Measurements from ENCODE around the gene SLC66A2.

Gene SLC66A2

GRCh38 chr18:79935499-79935898, 16.0 kb downstream of the SLC66A2 start:
- DNase-seq, result no peak

DNA sequence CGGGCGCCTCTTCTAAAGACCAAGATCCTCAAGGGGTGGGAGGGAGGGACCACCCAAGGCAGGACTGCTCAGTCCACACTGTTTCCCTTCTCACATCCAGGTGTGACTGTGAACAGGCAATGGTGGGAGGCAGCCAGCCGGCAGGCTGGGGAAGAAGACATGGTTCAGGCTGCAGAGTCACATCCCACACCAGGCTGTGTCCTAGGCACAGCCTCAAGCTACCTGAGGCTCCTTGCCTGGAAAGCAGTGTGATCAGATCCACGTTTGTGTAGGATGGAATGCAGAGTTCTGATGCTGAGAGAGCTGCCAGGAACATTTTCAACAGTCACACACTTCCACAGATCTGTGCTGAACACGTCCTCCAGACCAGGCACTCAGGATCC, 16.4 kb downstream of the SLC66A2 start:
- DNase-seq, result no peak

- DNase-seq, result peak; percentile 89
Measured at GRCh38 chr18:79934311-79935097, 16.9 kb downstream of the SLC66A2 start.

DNA sequence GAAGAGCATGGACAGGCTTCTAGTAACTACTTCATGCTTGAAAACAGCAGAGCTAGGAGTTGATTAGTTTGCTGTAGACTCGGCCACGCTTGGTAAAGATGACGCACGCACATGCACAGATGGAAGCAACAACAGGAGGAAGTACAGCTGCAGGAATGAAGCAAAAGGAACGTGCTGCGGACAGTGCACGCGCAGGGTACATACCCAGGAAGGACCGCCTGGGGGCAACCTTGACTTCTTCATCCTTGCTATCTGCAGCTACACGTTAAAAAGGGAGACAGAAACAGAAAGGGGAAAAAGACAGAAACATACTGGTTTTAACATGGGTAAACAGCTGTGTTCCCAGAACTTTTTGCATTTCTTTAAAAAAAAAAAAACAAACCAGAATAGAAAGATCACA, 17.7 kb downstream of the SLC66A2 start:
- peak; percentile 96 for DNase-seq

- DNase-seq, result no peak
Measured at GRCh38 chr18:79932907-79933306, 18.5 kb downstream of the SLC66A2 start.

DNA sequence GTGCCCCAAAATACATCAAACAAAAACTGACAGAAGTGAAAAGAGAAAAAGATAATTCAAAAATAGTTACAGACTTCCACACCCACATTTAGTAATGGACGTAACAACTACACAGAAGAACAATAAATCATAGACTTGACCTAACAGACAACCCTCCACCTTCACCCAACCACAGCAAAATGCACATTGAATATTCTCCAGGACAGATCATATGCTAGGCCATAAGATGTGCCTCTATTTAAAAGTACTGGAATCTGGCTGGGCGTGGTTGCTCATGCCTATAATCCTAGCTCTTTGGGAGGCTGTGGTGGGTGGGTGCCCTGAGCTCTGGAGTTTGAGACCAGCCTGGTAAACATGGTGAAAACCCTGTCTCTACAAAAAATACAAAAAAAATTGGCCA, 20.0 kb downstream of the SLC66A2 start:
- DNase-seq, result no peak

DNA sequence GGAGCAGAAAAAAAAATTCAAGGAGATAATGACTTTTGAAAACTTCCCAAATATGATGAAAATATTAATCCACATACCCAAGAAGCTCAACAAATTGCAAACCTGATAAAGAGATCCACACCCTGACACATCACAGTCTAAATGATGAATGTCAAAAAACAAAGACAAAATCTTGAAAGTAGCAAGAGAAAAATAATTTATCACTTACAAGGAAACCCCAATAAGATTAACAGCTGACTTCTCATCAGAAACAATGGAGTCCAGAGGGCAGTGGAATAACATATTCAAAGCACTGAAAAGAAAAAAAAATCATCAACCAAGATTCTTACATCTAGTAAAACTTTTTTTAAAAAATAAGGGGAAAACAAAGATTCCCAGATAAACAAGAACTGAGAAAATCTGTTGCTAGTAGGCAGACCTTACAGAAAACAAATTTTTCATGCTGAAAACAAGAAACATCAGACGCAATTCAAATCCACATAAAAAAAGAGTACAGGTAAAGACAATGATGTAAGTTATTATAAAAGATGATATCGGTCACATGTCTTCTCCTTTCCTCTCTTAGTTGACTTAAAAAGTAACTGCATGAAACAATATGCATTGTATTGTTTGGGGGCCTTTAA, 21.3 kb downstream of the SLC66A2 start:
- DNase-seq, result no peak

DNA sequence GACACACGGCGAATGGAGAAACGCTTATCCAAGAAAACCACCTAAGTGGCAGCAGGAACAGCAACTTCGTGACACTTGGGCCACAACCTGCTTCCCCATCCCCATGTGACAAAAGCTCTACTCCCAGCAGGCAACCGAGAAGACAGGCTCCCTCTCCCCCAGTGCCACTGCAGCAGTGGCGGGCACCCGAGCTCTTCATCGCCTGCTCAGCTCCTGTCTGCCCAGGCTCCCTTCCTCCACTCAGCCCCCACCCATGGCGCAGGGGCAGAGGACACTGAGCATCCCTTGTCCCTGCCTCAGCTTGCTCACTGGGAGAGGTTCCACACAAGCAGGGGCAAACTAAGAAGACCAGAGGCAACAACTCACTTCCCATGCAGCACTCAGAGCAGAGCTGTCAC, 22.9 kb downstream of the SLC66A2 start:
- no peak for DNase-seq

GRCh38 chr18:79927607-79928562, 23.6 kb downstream of the SLC66A2 start:
- no peak for DNase-seq

GRCh38 chr18:79926715-79927606, 24.5 kb downstream of the SLC66A2 start:
- DNase-seq, result no peak

DNA sequence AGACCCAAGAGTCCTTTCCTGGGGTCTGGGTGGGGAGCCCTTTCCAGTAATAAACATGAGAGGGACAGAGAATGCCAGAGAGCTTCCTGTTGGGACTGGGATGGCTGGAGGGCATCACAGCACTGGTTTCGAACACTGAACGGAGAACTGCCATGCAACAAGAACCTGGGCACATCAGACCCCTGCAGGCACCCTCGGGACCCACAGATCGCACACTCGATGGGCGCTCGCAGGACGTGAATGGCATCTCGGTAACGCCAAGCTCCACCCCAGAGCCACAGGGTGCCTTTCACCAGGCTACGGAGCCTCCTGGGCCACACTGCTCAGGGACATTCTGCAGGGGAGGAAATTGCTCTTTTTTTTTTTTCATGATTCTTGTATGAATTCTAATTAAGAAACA, 25.1 kb downstream of the SLC66A2 start:
- no peak for DNase-seq

- DNase-seq, result no peak
Measured at GRCh38 chr18:79924814-79925731, 26.4 kb downstream of the SLC66A2 start.

GRCh38 chr18:79923896-79924585, 27.4 kb downstream of the SLC66A2 start:
- DNase-seq, result no peak

GRCh38 chr18:79922971-79923411, 28.5 kb downstream of the SLC66A2 start:
- DNase-seq, result no peak

DNA sequence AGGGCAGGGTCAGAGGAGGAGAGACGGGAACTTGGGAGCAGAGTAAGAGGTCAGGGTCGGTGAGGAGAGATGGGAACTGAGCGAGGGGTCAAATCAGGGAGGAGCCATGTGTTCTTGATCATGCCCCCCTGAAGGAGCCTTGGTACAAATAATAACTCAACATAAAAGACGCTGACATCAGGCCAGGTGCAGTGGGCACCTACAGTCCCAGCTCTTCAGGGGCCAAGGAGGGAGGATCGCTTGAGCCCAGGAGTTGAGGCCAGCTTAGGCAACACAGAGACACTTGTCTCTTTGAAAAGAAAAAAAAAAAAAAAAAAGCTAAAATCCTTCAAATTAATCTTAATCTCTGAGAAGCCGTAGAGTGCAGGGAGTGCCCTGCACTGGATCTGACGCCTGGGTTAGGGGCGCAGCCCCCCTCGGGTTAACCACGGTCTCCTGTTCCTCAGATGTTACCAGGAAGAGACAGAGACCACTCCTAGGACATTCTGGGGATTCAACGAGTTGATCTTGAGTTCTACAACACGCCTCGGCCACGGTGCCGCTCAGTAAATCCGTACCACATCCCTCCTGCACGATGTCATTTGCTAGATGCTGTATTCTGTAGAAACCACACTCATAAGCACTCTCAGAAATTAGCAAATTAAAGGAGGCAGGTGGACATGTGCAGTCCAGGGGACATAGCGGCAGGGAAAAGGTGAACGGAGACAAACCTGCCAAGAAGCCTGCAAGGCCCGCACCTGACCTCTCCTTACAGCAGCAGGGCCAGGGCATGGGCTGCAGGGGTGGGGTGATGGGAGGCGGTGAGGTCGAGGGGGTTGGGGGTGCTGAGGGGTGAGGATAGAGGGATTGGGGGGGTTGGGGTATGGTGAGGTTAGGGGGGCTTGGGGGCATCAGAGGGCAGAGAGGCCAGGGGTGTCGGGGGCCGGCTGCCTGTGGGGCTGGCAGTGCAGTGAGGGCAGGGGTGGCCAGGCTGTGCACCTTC, 29.2 kb downstream of the SLC66A2 start:
- DNase-seq, result no peak

DNA sequence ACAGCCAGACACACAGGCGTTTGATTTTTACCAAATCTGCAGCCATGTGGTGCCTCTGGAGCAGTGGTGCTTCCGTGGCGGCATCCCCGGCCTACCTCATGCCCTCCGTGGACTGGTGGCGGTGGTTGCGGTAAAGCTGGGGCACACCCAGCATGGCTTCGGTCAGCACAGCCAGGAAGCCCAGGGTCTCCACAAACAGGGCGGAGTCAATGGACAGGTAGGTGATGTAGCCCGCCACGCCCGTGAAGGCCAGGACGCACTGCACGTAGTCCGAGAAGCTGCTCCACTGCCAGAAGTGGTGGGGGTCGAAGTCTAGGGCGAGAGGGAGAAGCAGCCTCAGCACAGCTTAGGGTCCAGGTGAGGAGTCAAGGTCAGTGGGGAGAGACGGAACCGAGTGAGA, 32.4 kb downstream of the SLC66A2 start:
- DNase-seq, result no peak

- DNase-seq, result no peak
Measured at GRCh38 chr18:79918615-79919011, 32.8 kb downstream of the SLC66A2 start.

GRCh38 chr18:79917853-79918614, 33.4 kb downstream of the SLC66A2 start:
- DNase-seq, result no peak
